Esophagus squamous epithelium (tissue), 5 donors: ENCODE data around the gene SMPX. TPM values are rescaled to one million over a fixed set of nuclear protein-coding genes. Genes with fewer than 3 reads are reported as not detected.

Source experiments
- DNase-seq: peaks from one replicate; lab custom pipeline; 2025; lab: John Stamatoyannopoulos, UW
- H3K27ac ChIP-seq, 4 donors: fragments of 200-600 bp; sonication (generic); one replicate each; pipeline ENCODE4 v1.5.1; 2016 to 2019; ENCODE audit warnings: mild to moderate bottlenecking in 1 of 4
- H3K27me3 ChIP-seq, 4 donors: fragments of 200-600 bp; sonication (generic); 1 replicate in 3 of 4; 2 replicates in 1 of 4; pipeline versions ENCODE4 v1.5.1 to v1.6.0; 2017 to 2021; ENCODE audit warnings: antibody characterized with exemption in 1 of 4
- H3K36me3 ChIP-seq, 3 donors: fragments of 200-600 bp; sonication (generic); one replicate each; pipeline ENCODE4 v1.5.1; 2016 to 2019
- H3K4me1 ChIP-seq, 3 donors: fragments of 200-600 bp; sonication (generic); one replicate each; pipeline ENCODE4 v1.5.1; 2017 to 2019
- H3K4me3 ChIP-seq, 4 donors: fragments of 200-600 bp; sonication (generic); 1 replicate in 3 of 4; 2 replicates in 1 of 4; pipeline ENCODE4 v1.5.1; 2016 to 2019; ENCODE audit warnings: mild to moderate bottlenecking in 2 of 4, moderate library complexity in 1 of 4
- H3K9me3 ChIP-seq, 3 donors: fragments of 200-600 bp; sonication (generic); one replicate each; pipeline ENCODE4 v1.5.1; 2016 to 2019
- CTCF ChIP-seq, 6 experiments: fragments of 450-650 bp in 4 of 6; fragments of 200-600 bp in 2 of 6; sonication (generic) in 2 of 6; IDR thresholded peaks; one replicate each; pipeline ENCODE4 v1.5.1; 2016 to 2019; ENCODE audit warnings: antibody characterized with exemption in 6 of 6, mild to moderate bottlenecking in 4 of 6, moderate library complexity in 4 of 6
- POLR2A ChIP-seq, 4 donors: fragments of 450-650 bp; IDR thresholded peaks; one replicate each; pipeline ENCODE4 v1.6.1; 2017; ENCODE audit warnings: antibody characterized with exemption in 4 of 4, mild to moderate bottlenecking in 4 of 4, moderate library complexity in 3 of 4
- WGBS, 2 donors: methylation state at CpG; one replicate each; pipeline ENCODE4 v1.1.5; 2018; 5-methylcytosine and 5-hydroxymethylcytosine counted together
- intact Hi-C: fragments of 100-400 bp; cut with DNase I; formaldehyde crosslinking; loops from one replicate; pipeline ENCODE4 v1.15.0; 2022
- total RNA-seq, 4 donors: library from RNA; depleted of rRNA; stranded (reverse); fragments of >200 nt; gene quantifications; one replicate each; pipeline ENCODE4 v1.1.0, GENCODE V29; 2016
- donor health status: DM: yes; HTN: yes; CAD: no.

SMPX gene
- total RNA-seq, 4 donors from 2014 or later = not detected

DNA sequence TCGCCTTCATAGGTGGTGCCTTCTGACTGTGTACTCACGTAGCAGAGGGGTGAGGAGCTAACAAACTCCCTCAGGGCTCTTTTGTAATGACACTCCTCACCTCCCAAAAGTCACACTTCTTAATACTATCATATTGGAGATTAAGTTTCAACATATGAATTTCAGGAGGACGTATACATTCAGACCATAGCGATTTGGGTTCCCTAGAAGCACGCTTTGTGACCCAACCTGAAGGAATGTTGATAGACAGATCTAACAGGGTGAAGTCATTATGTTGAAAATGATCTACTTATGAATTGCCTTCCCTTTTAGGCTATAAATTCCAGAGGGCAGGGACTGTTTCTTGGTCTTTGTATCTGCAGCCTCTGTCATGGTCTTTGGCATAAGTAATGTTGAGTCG lies 96.6 kb downstream of the SMPX start:
- no peaks in the 10 kb centered on the region for H3K36me3 ChIP-seq
- intact Hi-C loops = no loop called here
- H3K9me3 ChIP-seq = no peaks in the 10 kb centered on the region
- H3K27me3 ChIP-seq = peaks cover 0 to 26% (median 0%) of the 10 kb centered on the region in 4 donors
- TF ChIP-seq CTCF (IDR thresholded peaks at IDR 0.05) = no peak
- no peak for TF ChIP-seq POLR2A (IDR thresholded peaks at IDR 0.05)
- no peak overlapping the region for H3K4me3 ChIP-seq
- whole genome bisulfite sequencing, 2 donors = 64 to 71% methylated on average over 6 of the region's 6 CpGs
- DNase-seq = no peak
- H3K27ac ChIP-seq = no peak overlapping the region
- H3K4me1 ChIP-seq = peaks cover 0 to 9% (median 0%) of the 10 kb centered on the region in 3 donors

DNA sequence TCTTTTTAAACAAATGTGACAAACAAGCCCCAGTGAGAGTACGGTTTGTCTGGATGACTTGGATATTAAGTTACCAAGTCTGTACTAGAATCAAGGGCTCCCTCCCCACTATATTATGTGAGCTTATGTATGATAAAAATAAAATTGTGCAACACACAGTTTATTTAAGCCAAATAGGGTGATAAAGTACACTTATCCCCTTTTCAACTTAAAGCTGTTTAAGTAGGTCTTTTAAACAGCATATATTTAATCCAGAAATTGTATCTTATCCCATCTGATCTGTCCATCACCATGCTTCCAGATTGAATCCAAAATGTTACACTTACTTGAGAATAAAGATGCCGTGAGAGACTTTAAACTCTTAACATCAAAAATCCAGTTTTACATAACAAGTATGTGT lies 97.8 kb downstream of the SMPX start:
- Histone ChIP-seq H3K4me3 (no peak overlapping the region), H3K9me3 (no peaks in the 10 kb centered on the region), H3K27ac (no peak overlapping the region), H3K4me1 (peaks cover 0 to 9% (median 0%) of the 10 kb centered on the region in 3 donors), H3K36me3 (no peaks in the 10 kb centered on the region), H3K27me3 (peaks cover 0 to 31% (median 0%) of the 10 kb centered on the region in 4 donors)
- DNase-seq = no peak
- TF ChIP-seq CTCF (IDR thresholded peaks at IDR 0.05) (no peak), POLR2A (IDR thresholded peaks at IDR 0.05) (no peak)
- 79 to 81% methylated on average over 2 of the region's 2 CpGs for WGBS, 2 donors
- intact Hi-C loops = no loop called here

- no peaks in the 10 kb centered on the region for H3K9me3 ChIP-seq
- no peak for TF ChIP-seq POLR2A (IDR thresholded peaks at IDR 0.05)
- no peak for TF ChIP-seq CTCF (IDR thresholded peaks at IDR 0.05)
- H3K36me3 ChIP-seq = no peaks in the 10 kb centered on the region
- DNase-seq = no peak
- no peak overlapping the region for H3K27ac ChIP-seq
- H3K27me3 ChIP-seq = peaks cover 0 to 31% (median 0%) of the 10 kb centered on the region in 4 donors
- intact Hi-C loops = no loop called here
- H3K4me1 ChIP-seq = peaks cover 0 to 9% (median 0%) of the 10 kb centered on the region in 3 donors
- WGBS, 2 donors = 57 to 70% methylated on average over 3 of the region's 3 CpGs
- H3K4me3 ChIP-seq = no peak overlapping the region
Measured at GRCh38 chrX:21659320-21659719, 98.6 kb downstream of the SMPX start.

DNA sequence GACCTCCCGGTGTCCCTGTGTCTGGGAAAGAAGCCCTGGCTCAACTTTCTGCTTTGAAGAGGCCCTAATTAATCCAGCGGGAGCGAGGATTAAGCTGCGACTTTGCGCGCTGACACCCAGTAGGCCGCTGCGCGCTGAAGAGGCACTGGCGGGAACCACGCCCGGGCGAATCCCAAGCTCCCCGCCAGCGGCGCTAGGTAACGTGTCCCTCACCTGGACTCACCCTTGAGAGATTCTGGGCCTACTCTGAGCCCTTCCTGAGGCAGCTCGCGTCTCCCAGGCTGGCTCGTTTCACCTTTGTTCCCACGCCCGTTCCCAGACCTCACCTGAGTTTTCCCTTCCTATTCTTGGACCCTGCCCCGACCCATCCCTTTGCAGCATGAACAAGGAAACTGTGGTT lies 99.2 kb downstream of the SMPX start:
- H3K9me3 ChIP-seq = no peaks in the 10 kb centered on the region
- DNase-seq = no peak
- H3K4me3 ChIP-seq = peak overlapping the region in 2 of 4 donors; percentile 24 to 38
- TF ChIP-seq CTCF (IDR thresholded peaks at IDR 0.05) (no peak), POLR2A (IDR thresholded peaks at IDR 0.05) (no peak)
- peaks cover 0 to 9% (median 0%) of the 10 kb centered on the region in 3 donors for H3K4me1 ChIP-seq
- H3K36me3 ChIP-seq = no peaks in the 10 kb centered on the region
- intact Hi-C loops = no loop called here
- 42% methylated on average over 22 of the region's 23 CpGs; no CpG with 5 or more reads in 1 of the 2 donors for WGBS, 2 donors
- peaks cover 0 to 31% (median 0%) of the 10 kb centered on the region in 4 donors for H3K27me3 ChIP-seq
- no peak overlapping the region for H3K27ac ChIP-seq

- Histone ChIP-seq H3K9me3 (no peaks in the 10 kb centered on the region), H3K27ac (no peak within 1 kb of the TSS), H3K36me3 (no peaks in the 10 kb centered on the region), H3K4me1 (peaks cover 0 to 9% (median 0%) of the 10 kb centered on the region in 3 donors), H3K27me3 (peaks cover 0 to 31% (median 0%) of the 10 kb centered on the region in 4 donors), H3K4me3 (peak within 1 kb of the TSS in 2 of 4 donors; percentile 24 to 38)
- DNase-seq = no peak
- 90% methylated on average over 3 of the region's 60 CpGs; no CpG with 5 or more reads in 1 of the 2 donors for WGBS, 2 donors
- intact Hi-C loops = no loop called here
- TF ChIP-seq CTCF (IDR thresholded peaks at IDR 0.05) = no peak
- TF ChIP-seq POLR2A (IDR thresholded peaks at IDR 0.05) = no peak
Measured at GRCh38 chrX:21658152-21658737, 99.7 kb downstream of the SMPX start, which contains the start of gene KLHL34. KLHL34 (minus strand) TSS chrX:21658330; CDS start chrX:21657788, 542 bp downstream.
